GM21526 (cell line): ENCODE results near the gene DBR1.
"Not testable (repeated sequence)": the region's sequence is repeated elsewhere in the genome, so short reads cannot be mapped to it uniquely, and the experiment has no call there.

Experiments used
- ATAC-seq: cut with Tn5 transposase; IDR thresholded peaks from one replicate; pipeline ENCODE4 v1.9.1; 2021; ENCODE audit warnings: moderate library complexity; ENCODE audit not compliant: unreplicated experiment, low FRiP score

The DBR1 gene

DNA sequence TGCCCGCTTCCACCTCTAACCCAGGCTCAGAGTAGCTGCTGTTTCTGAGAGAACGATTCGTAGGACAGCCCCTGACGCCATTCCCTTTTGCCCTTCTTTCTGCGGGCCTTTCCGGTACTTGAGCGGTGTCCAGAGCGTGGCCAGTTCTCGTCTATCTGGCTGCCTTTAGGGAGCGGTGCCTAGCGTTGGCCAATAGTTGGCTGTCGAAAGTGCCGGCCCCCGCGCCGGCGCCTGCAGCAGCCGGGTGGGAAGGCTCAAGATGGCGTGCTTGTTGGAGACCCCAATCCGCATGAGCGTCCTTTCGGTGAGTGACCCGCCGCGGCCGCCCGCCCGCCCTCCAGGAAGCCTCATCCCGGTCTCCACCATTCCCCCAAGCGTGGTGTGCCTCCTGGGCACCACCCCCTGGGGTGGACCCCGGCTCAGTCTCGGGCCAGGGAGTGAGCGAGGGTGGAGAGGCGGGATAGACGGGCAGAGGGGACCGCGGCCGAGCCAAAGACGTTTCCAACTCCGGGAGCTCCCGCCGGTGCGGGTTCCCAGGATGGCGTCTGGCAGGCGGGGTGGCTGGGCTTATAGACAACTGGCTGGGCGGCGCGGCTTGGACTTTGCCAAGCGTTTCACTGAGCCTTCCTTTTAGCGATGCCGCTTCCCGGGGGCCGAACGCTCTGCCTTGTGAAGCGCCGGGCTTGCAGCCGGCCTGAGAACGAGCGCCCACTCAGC is 12.7 kb upstream of the DBR1 start, which contains the start of gene ARMC8:
ARMC8 (plus strand) TSS at position 6 of the 717 bp plus-strand sequence; CDS start at position 260, 254 bp downstream.
- ATAC-seq, result peak; percentile 51

GRCh38 chr3:138186803-138187295 is 12.1 kb upstream of the DBR1 start:
- ATAC-seq, result peak; percentile 91

DNA sequence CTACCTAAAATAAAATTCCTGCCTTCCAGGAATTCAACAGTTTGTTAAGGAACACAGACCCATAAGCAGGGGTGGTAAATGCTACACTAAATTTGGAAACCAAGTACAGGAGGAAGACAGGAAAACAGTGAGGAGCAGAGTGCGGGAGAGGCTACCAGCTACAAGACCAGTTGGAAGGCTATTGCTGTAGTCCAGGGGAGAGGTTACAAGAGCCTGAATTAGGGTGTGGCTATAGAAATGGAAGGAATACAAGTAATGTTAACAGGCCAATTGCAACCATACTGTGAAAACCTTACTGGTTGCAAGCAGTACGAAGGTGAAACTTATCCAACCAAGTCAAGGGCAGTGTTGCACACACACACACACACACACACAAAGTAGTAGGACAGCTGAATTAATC is 11.5 kb upstream of the DBR1 start:
- ATAC-seq, result no peak

GRCh38 chr3:138184994-138185393 is 10.3 kb upstream of the DBR1 start:
- ATAC-seq, result no peak

GRCh38 chr3:138180375-138181029 is 5.8 kb upstream of the DBR1 start:
- ATAC-seq, result peak; percentile 71

DNA sequence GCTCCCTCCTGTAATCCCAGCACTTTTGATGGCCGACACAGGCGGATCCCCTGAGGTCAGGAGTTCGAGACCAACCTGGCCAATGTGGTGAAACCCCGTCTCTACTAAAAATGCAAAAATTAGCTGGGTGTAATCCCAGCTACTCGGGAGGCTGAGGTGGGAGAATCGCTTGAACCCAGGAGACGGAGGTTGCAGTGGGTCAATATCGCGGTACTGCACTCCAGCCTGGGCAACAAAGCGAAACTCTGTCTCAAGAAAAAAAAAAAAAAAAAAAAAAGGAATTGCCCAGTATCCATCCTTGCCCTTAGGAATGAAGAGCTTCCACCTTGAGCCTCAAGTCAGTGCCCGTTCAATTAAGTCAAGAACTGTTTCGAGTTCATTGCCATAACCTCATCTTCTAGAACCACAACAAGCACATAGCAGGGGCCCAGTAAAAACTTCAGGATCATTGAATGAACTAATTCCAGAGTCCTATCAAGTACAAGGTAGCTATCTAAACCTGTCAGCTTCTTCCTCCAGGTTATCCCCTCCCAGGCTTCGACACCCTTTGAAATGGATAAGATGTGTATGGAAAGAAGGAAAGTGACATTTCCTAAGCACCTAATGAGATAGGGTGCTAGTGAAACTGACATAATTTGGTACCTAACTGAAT is 826 bp downstream of the DBR1 start:
- peak; percentile 9 for ATAC-seq

GRCh38 chr3:138172625-138173024 is 2.1 kb downstream of the DBR1 start:
- ATAC-seq, result no peak

DNA sequence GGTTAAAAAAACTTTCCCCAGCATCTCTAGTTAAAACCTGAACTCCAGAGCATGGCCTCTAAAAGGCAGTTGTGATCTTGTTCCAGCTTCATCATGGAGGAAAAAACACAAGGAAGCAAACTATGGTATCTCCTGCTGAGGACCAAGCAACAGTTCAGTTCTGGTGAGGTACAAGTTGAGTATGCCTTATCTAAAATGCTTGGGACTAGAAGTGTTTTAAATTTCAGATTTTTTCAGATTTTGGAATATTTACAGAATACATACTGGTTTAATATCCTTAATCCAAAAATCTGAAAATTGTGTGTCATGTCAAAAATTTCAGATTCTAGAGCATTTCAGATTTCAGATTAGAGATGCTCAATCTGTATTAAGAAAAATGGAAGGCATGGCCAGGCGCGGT is 9.7 kb downstream of the DBR1 start:
- ATAC-seq, result no peak

DNA sequence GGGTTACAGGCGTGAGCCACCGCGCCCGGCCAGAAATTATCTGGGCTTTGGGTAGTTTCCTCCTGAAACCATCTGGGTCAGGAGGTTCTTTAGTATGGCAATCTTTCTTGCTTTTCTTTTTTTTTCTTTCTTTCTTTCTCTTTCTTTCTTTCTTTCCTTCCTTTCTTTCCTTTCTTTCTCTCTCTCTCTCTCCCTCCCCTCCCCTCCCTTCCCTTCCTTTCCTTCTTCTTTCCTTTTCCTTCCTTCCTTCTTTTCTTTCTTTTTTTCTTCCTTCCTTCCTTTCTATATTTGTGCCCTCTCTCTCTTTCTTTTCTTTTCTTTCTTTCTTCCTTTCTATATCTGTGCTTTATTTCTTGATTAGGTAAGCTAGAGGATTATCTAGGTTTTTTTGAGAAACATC is 17.0 kb downstream of the DBR1 start:
- no peak for ATAC-seq

DNA sequence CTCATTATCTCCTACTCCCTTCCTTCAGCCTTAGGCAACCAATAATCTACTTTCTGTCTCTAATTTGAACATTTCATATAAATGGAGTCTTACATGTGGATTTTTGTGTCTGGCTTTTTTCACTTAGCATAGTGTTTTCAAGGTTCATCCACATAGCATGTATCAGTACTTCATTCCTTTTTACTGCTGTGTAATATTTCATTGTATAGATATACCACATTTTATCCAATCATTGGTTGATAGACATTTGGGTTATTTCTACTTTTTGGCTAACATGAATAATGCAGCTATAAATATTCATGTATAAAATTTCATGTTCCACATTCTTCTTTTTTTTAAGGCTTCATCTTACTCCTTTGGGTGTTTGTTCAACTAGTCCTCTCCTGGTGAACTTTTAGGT is 20.2 kb downstream of the DBR1 start:
- ATAC-seq, result no peak

GRCh38 chr3:138148503-138148902 is 26.2 kb downstream of the DBR1 start:
- ATAC-seq, result no peak

- ATAC-seq, result not testable (repeated sequence)
Measured at GRCh38 chr3:138142181-138142580, 32.5 kb downstream of the DBR1 start.

DNA sequence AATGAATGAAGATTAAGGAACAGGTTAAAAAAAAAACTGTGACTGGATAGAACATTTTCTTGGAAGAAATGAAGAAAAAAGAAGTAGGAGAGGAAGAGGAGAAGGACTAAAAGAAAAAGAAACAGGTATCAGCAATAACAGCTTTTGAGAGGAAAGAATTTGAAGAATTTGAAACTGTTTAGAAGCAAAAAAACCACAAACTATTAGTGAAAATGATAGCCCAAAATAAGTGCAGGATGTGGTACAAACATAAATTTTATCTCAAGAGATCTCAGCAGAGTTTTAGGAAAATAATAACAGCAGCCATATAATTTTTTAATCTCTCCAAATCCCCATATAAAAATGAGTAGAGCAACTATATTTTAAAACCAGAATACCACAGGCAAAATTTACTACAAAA is 33.8 kb downstream of the DBR1 start:
- ATAC-seq, result no peak

GRCh38 chr3:138139691-138140090 is 35.0 kb downstream of the DBR1 start:
- ATAC-seq, result no peak

GRCh38 chr3:138137861-138138260 is 36.9 kb downstream of the DBR1 start:
- ATAC-seq, result no peak

- ATAC-seq, result no peak
Measured at GRCh38 chr3:138136201-138136600, 38.5 kb downstream of the DBR1 start.

- ATAC-seq, result no peak
Measured at GRCh38 chr3:138135833-138136194, 38.9 kb downstream of the DBR1 start.

- no peak for ATAC-seq
Measured at GRCh38 chr3:138135146-138135832, 39.4 kb downstream of the DBR1 start.

- ATAC-seq, result no peak
Measured at GRCh38 chr3:138132239-138132638, 42.5 kb downstream of the DBR1 start, which contains the start of gene A4GNT. Gene A4GNT, minus strand, starts transcription at chr3:138132390. Its CDS starts 1,134 bp downstream, at chr3:138131256.

GRCh38 chr3:138127636-138128365 is 46.9 kb downstream of the DBR1 start:
- no peak for ATAC-seq
